Neutrophil (primary cell): ENCODE data around the gene ZBTB32.
"Not testable (repeated sequence)": the region's sequence is repeated elsewhere in the genome, so short reads cannot be mapped to it uniquely, and the experiment has no call there.

Experiments
- H3K27ac ChIP-seq: fragments of 200-600 bp; sonication (generic); 2 replicates; pipeline ENCODE4 v1.5.1; 2016; ENCODE audit warnings: mild to moderate bottlenecking, moderate library complexity
- H3K27me3 ChIP-seq: fragments of 200-600 bp; sonication (generic); 2 replicates; pipeline ENCODE4 v1.6.0; 2016; ENCODE audit warnings: mild to moderate bottlenecking
- H3K36me3 ChIP-seq: fragments of 200-600 bp; sonication (generic); 2 replicates; pipeline ENCODE4 v1.5.1; 2017
- H3K4me1 ChIP-seq, 2 experiments: fragments of 200-600 bp in 1 of 2; sonication (generic) in 1 of 2; 1 replicate in 1 of 2; 2 replicates in 1 of 2; pipeline versions ENCODE4 v1.5.1 to v1.6.1; 2013 to 2016; ENCODE audit warnings: low read depth in 1 of 2, low read length in 1 of 2, mild to moderate bottlenecking in 1 of 2, moderate library complexity in 1 of 2; ENCODE audit not compliant: control insufficient read depth in 1 of 2, insufficient read depth in 1 of 2
- H3K4me3 ChIP-seq, 2 experiments: fragments of 200-600 bp in 1 of 2; sonication (generic) in 1 of 2; 1 replicate in 1 of 2; 2 replicates in 1 of 2; pipeline ENCODE4 v1.5.1; 2013 to 2016; ENCODE audit warnings: low read depth in 1 of 2, low read length in 1 of 2, mild to moderate bottlenecking in 1 of 2, moderate library complexity in 1 of 2
- H3K9me3 ChIP-seq: fragments of 200-600 bp; sonication (generic); 2 replicates; pipeline ENCODE4 v1.5.1; 2016
- CTCF ChIP-seq: fragments of 200-600 bp; sonication (generic); IDR thresholded peaks from 2 replicates; pipeline ENCODE4 v1.5.1; 2016; ENCODE audit warnings: antibody characterized with exemption

Gene ZBTB32

GRCh38 chr19:35689836-35690235, 14.5 kb upstream of the ZBTB32 start:
- Histone ChIP-seq H3K27ac (no peak overlapping the region), H3K4me3 (no peak overlapping the region), H3K4me1 (no peaks in the 10 kb centered on the region), H3K36me3 (no peaks in the 10 kb centered on the region), H3K27me3 (peaks cover 3% of the 10 kb centered on the region), H3K9me3 (no peaks in the 10 kb centered on the region)
- TF ChIP-seq CTCF: no peak

GRCh38 chr19:35691106-35691505, 13.3 kb upstream of the ZBTB32 start:
- not testable (repeated sequence) for H3K27me3 ChIP-seq, H3K4me3 ChIP-seq, H3K4me1 ChIP-seq, H3K27ac ChIP-seq, H3K9me3 ChIP-seq, H3K36me3 ChIP-seq

GRCh38 chr19:35692010-35692409, 12.3 kb upstream of the ZBTB32 start:
- peaks cover 3% of the 10 kb centered on the region for H3K27me3 ChIP-seq
- H3K4me1 ChIP-seq: no peaks in the 10 kb centered on the region
- H3K4me3 ChIP-seq: no peak overlapping the region
- H3K36me3 ChIP-seq: no peaks in the 10 kb centered on the region
- TF ChIP-seq CTCF: no peak
- H3K27ac ChIP-seq: no peak overlapping the region
- H3K9me3 ChIP-seq: no peaks in the 10 kb centered on the region

GRCh38 chr19:35693422-35693821, 10.9 kb upstream of the ZBTB32 start:
- Histone ChIP-seq H3K36me3 (no peaks in the 10 kb centered on the region), H3K4me3 (no peak overlapping the region), H3K4me1 (no peaks in the 10 kb centered on the region), H3K27me3 (peaks cover 3% of the 10 kb centered on the region), H3K9me3 (no peaks in the 10 kb centered on the region), H3K27ac (no peak overlapping the region)
- no peak for TF ChIP-seq CTCF

- no peak overlapping the region for H3K4me3 ChIP-seq
- no peaks in the 10 kb centered on the region for H3K9me3 ChIP-seq
These were observed 10.3 kb upstream of the ZBTB32 start for GRCh38 chr19:35693835-35694599.

More at GRCh38 chr19:35693835-35694599, 10.3 kb upstream of the ZBTB32 start:
- Histone ChIP-seq H3K27me3 (peaks cover 3% of the 10 kb centered on the region), H3K27ac (no peak overlapping the region), H3K36me3 (no peaks in the 10 kb centered on the region), H3K4me1 (no peaks in the 10 kb centered on the region)
- peak; percentile 86 for TF ChIP-seq CTCF
